ENCODE measurements around the gene POLR1E.
"Not testable (repeated sequence)": the region's sequence is repeated elsewhere in the genome, so short reads cannot be mapped to it uniquely, and the experiment has no call there.

Gene POLR1E

DNA sequence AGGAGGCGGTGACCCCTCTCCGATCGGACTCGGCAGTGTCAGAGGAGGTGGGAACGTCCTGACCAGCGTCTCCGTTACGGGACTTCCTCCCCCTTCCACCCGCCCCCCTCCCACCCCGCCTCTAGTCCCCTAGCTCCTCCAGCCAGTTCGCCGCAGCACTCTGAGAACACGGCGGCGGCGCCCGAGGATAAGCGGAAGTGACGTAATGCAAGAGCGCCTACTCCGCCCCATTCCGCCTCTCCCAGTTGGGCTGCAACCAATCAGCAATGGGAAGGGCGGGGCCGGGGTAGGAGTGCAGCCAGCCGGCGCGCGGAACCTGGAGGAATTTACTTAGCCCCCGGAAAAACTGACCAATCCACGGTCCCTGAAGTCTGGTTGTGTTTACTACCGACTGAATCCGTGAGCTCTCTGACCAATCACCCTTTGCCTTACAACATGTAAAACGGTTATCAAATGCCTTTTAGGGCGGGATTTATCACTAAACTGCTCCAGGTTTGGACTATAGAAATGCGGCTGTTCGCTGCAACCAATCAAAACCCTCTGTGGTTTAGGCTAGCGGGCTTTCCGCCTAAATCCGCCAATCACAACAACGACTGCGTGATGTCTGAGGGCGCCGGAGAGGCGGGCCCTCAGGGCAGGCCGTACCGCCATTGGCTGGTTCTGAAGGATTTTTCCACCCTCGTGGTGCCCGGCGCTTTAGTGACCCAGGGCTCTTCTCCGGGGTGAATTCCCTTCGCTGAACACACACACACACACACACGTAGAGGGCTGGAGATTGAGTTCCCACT lies 20.3 kb upstream of the POLR1E start, which contains the start of gene ZBTB5:
ZBTB5 (minus strand) TSS at position 202 of the 788 bp plus-strand sequence. CDS start 22,899 bp downstream, outside the sequence.
- peak; percentile 99 for DNase-seq

DNA sequence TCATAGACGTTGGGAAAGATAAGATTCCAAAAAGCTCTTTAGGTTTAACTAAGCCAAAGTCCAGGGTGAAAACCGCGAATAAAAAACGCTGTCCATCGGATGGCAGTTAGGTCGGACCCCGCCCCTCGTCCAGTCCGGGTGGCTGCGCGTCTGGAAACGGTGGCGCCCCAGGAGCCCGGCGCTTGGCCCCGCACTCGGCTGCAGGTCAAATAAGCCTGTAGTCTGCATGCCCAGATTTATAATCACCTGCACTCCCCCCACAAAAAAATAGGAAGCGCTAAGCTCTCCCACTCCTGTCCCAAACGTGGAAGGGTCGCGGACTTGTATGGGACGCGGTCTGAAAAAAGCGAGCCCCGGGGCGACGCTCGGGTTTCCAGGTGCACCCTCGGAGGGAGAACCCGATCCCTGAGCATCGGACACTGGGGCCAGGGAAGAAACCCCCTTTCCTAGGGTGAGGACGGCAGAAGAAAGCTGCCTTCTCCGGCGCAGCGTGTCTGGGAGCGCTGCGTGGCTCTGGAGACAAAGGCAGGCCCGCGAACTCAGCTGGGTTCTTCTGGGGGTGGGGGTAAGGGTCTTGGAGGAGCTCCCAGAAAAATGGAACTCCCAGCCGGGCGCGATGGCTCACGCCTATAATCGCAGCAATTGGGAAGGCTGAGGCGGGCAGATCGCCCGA lies 19.6 kb upstream of the POLR1E start:
- peak; percentile 41 to 52 for DNase-seq

DNA sequence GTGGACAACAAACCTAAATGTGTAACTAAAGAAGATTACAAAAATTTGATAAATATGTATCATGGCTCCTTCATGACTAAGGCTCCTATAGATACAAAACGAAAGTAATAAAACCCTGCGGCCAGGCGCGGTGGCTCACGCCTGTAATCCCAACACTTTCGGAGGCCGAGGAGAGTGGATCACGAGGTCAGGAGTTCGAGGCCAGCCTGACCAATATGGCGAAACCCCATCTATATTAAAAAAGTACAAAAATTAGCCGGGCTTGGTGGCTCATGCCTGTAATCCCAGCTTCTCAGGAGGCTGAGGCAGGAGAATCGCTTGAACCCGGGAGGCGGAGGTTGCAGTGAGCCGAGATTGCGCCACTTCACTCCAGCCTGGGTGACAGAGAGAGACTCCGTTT lies 18.2 kb upstream of the POLR1E start:
- not testable (repeated sequence) for DNase-seq

DNA sequence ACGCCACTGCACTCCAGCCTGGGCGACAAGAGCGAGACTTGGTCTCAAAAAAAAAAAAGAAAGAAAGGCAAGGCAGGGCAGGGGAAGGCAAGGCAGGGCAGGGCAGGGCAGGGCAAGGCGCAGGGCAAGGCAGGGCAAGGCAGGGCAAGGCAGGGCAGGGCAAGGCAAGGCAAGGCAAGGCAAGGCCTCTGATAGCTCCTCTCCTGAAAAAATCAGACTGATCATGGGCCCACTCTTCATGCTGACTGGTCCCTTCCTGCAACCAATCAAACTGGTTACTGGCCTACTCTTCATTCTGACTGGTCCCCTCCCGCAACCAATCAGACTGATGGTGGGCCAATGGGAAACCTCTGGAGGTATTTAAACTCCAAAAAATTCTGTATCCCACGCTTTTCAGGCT lies 17.1 kb upstream of the POLR1E start:
- DNase-seq: no peak

DNA sequence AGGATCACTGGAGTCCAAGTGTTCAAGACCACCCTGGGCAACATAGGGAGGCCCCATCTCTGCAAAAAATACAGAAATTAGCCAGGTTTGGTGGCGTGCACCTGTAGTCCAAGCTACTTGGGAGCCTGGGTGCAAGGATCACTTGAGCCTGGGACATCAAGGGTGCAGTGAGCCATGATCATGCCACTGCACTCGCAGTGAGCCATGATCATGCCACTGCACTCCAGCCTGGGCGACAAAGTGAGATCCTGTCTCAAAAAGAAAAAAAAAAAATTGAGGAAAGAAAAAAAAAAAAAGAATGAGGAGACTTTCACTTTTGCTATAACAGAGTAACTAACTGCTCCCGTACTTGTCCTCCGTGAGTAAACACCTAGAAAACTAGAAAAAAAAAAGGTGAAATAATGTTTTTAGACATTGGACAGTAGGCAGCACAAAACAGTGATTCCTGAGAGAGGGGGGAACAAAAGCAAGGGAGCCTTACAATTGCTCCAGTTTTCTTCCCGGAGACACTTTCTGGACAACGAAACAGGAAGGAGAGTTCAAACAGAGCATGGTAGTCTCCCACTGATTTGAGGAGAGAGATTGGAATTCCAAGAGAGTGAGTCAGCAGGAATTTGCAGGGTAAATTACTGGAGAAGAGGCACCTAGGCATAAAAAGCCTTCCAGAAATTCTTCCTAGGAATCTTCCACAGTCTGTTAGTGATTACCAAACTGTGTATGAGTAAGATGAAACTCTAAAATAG lies 13.6 kb upstream of the POLR1E start:
- no peak for DNase-seq

DNA sequence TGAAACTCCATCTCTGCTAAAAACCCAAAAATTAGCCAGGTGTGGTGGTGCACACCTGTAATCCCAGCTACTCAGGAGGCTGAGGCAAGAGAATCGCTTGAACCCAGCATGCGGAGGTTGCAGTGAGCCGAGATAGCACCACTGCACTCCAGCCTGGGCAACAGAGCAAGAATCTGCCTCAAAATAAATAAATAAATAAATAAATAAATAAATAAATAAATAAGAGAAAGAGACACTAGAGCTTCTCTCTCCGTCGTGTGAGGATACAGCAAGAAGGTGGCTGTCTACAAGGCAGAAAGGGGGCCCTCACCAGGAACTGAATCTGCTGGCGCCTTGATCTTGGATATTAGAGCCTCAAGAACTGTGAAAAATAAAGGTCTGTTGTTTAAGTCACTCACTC lies 11.8 kb upstream of the POLR1E start:
- DNase-seq: not testable (repeated sequence)

DNA sequence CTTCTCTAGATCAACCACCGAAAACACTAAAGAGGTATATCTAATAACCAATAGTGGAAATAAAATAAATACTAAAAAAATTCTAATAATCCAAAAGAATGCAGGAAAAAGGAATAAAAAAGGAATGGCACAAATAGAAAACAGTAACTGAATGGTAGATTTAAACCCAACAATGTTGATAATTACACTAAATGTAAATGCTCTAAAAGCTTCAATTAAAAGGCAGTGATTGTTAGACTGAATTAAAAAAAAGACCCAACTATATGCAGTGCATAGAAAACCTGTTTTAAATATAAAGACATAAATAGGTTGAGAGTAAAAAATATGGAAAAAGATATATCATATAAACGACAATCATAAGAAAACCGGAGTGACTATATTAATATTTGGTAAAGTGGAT lies 11.3 kb upstream of the POLR1E start:
- no peak for DNase-seq

DNA sequence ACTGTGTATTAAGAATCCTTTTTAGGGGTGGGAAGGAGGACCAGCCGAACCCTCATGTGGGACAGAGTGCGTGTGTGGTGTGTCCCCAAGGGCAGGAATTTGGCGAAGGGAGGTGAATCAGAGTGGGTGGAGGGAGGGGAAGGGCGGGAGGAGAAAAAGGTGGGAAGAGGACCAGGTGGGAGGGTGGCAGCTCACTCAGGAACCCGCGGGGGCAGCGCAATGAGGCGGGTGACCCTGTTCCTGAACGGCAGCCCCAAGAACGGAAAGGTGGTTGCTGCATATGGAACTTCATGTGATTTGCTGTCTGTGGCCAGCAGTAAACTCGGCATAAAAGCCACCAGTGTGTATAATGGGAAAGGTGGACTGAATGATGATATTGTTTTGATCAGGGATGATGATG lies 8.8 kb upstream of the POLR1E start:
- no peak for DNase-seq

DNA sequence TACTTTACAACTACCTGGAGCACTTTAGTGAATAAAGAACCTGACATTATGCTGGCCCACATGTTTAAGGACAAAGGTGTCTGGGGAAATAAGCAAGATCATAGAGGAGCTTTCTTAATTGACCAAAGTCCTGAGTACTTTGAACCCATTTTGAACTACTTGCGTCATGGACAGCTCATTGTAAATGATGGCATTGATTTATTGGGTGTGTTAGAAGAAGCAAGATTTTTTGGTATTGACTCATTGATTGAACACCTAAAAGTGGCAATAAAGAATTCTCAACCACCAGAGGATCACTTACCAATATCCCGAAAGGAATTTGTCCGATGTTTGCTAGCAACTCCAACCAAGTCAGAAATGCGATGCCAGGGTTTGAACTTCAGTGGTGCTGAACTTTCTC lies 8.3 kb upstream of the POLR1E start:
- DNase-seq: not testable (repeated sequence)

DNA sequence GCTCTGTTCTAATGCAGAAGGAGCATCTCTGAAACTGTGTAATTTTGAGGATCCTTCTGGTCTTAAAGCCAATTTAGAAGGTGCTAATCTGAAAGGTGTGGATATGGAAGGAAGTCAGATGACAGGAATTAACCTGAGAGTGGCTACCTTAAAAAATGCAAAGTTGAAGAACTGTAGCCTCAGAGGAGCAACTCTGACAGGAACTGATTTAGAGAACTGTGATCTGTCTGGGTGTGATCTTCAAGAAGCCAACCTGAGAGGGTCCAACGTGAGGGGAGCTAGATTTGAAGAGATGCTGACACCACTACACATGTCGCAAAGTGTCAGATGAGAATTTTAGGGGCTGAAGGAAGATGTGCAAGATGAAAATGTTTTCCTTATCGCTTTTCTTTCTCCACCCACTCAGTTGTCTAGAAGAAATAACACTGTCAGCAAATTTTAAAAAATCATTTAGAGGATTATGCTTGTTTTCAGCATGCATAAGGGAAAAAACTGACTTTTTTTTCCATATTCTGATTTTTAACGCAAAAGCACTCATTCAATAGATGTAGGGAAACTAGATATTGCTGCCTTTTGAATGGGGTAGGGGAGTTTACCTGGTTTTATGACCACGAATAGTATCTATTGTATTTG lies 7.6 kb upstream of the POLR1E start:
- DNase-seq: not testable (repeated sequence)

DNA sequence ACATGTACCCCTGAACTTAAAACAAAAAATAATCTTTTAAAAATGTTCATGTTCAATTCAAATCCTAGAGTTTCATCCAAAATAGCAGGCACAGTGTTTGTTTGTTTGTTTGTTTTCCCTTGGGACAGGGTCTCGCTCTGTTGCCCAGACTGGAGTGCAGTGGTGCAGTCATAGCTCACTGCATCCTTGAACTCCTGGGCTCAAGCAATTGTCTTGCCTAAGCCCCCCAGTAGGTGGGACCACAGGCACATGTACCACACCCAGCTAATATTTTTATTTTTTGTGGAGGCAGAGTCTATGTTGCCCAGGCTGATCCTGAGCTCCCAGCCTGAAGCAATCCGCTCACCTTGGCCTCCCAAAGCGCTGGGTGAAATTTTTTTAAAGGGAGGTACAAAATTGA lies 5.0 kb upstream of the POLR1E start:
- no peak for DNase-seq

DNA sequence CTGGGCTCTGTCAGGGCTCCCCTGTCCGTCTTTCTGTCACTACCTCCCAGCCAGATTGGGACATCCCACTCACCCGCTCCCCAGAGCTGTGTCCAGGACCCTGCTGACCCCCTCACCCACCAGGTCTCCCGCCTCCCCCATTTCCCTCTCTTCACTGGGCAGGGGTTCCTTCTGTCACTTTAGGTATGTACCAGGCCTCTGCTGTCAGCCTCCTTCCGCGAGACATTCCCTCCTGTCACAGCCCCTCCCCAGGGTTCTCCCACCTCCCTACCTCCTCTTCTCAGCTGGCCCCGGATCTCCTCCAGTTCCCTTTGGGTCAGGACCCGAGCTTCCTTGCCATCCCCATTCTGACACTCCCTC lies 488 bp downstream of the POLR1E start:
- peak; percentile 17 to 22 for DNase-seq

DNA sequence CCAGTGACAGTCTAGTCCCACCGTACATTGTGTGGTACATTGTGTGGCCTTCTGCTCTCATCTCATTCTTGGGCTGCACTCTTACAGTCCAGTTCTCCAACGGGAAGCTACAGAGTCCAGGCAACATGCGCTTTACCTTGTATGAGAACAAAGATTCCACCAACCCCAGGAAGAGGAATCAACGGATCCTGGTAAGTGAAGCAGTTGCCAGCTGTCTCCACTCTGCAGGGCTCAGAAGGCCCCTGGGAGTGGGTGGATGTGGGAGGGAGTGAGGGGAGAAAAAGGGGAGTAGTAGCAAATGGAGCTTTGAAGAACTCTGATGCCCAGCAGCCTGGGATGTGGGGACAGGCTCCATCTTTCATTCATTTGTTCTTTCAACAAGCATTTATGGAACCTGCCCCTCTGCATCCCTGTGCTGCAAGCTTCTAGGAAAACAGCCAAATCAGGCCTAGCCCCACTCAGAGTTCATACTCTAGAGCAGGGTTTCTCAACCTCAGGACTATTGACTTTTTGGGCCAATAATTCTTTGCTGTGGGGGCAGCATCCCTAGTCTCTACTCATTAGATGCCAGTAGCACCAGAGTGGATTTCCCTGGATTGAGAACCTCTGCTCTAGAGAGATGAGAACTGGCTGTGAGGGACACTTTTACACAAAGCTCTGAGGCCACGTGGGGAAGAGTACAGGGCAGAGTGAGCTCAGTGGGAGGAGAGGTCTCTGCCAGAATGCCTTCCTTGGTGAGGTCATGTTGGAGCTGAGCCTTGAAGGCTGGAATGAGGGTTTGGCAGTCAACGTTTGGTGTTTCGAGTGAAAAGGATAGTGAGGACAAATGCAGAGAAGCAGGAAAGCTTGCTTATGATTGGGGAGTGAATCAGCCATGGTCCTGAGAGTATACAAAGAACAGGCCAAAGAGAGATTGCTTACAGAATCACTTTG lies 1.1 kb downstream of the POLR1E start:
- DNase-seq: no peak

DNA sequence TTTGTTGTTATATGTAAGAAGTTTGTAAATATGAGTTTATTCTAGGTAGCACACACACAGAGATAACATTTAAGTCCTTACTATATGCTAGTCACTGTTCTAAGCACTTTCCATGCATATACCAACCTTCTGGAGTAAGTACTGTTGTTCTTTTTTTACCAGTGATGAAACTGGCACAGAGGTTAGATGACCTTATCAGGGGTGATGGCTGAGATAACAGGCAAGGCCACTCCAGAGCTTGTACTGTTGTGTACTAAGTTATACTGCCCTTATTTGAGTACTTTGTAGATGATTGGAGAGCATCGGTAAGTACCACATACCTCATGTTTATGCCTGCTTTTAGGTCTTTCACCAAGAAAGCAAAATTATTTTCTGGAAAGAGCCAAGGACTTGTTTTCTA lies 6.2 kb downstream of the POLR1E start:
- DNase-seq: no peak

DNA sequence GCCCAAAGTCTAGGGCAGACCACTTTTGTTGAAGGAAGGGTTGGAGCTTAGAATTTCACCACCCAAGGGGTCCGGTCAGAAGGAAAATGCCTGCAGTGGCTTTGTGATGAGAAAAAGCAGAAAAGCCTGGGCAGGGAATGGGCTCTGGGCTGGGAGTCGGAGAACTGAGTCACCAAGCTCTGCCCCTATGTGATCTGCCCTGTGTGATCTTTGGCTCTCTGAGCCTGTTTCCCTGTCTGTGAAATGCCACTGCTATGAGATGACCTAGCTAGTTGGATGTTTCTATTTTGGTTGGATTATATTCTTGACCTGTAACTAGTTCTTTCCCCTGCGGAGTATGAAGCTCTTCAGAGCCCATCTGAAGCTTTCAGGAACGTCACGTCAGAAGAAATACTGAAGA lies 9.8 kb downstream of the POLR1E start:
- no peak for DNase-seq

DNA sequence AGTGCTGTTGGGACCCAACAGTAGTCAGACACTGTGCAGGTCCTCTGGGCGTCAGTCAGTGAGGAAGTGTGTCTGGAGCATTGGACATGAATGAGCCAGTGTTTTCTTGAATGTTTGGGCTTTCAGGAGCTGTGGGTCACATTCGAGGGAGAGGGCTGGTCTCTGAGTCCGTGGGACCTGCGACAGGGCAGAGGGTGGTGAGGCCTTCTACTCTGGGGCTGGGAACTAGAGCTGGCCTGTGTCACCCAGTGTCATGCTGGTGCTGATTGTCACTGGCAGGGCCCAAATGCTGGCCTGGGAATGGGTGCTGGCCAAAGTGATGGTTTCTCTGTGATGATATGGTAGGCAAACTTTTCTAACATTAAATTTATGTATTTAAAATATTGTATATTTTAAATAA lies 10.3 kb downstream of the POLR1E start:
- no peak for DNase-seq

DNA sequence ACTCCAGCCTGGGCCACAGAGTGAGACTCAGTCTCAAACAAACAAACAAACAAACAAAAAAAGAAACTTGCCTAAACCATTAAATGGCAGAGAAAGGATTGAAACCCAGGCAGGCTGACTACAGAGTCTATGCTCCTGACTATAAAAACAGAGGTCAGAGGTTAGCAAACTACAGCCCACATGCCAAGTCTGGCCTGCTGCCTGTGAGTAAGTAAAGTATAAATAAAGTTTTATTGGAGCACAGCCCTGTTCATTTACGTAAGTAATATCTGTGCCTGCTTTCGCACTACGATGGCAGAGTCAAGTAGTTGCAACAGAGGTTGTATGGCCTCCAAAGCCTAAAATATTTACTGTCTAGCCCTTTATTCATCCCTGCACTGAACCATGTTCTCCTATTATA lies 11.6 kb downstream of the POLR1E start:
- no peak for DNase-seq

DNA sequence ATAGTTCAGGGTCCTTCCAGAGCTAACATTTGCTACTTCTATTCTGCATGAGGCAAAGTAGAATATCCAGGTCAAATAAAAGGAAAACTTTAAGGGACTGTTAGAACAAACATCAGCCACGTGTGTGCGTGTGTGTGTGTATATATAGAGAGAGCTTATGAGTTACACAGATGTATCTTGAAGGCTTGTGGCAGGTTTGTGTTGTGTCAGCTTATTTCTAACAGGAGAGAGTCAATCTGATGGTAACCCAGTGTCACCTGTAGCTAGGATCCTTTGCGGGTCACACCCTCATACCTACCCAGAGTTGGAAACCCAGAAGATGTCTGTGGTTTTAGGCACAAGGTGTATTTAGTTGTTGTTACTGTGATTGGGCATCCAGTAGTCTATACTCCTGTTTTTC lies 12.7 kb downstream of the POLR1E start:
- DNase-seq: no peak

DNA sequence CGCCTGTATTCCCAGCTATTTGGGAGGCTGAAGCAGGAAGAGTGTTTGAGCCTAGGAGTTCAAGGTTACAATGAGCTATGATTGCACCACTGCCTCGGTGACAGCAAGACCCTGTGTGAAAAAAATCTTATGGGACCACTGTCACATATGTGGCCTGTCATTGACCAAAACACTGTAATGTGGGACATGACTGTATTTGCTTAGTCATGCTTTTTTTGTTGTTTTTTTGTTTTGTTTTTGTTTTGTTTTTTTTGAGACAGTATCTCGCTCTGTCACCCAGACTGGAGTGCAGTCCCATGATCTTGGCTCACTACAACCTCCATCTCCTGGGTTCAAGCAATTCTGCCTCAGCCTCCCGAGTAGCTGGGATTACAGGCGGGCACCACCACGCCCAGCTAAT lies 13.5 kb downstream of the POLR1E start:
- DNase-seq: no peak

DNA sequence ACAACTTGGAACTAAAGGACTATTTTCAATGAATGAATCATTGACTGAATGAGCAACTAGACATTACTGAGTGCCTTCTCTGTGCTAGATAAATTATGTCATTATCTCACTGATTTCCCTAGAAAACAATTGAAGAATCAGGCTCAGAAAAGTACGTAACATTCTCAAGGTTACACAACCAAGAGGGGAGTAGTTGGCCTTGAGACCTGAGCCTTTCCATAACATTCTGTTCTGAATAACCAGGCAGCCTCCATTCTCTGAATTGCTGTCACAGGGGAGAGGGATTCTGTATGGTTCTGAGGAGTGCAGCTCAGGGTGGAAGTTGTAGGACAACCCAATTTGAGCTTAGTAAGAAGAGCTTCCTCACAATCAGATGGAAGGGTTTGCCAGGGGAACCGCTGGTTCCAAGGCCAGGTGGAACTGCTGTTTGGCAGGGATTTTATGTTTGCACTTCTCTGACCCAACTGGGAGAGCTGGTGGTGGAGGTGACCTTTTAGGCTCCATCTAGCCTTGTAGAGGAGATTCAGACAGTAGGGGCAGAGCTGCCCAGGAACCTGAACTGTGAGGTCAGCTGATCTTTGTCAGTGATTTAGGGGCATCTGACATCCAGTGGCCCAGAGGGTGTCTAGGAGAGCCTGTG lies 16.3 kb downstream of the POLR1E start:
- DNase-seq: no peak

DNA sequence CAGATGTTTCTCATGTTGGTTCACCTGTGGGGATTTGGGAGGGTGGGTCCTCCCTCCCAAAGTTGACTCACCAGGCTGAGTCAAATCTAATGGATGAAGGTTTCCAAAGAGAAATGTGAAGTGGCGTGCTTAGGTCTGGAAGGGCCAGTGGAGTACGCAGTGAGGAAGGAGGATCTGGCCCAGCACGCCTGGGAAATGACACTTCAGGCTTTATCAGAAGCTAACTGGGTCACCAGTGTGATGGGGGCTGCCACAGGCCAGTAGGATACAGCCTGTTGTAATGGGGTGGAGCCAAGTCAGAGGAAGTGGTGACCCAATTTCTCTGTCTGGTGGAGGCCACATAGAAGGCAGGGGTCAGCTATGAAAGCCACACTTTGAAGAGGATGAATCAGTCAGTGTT lies 18.0 kb downstream of the POLR1E start:
- no peak for DNase-seq

DNA sequence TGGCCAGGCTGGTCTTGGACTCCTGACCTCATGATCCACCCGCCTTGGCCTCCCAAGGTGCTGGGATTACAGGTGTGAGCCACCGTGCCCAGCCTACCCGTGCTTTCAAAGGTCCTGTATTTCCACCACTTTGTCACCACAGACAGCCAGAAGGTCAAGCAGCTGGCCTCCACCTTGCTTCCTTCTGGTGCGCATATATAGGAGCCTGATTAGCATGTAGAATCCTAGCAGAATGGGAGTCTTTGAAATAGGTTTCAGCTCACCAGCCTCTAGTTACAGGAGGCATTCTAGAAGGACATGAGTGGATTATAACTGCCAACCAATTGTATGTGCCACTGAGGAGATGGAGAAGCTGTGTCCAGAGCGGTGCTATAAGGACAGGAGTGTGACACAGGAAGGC lies 18.9 kb downstream of the POLR1E start:
- no peak for DNase-seq
